ENCODE measurements around the gene PRAMEF15.
"Not testable (repeated sequence)": the region's sequence is repeated elsewhere in the genome, so short reads cannot be mapped to it uniquely, and the experiment has no call there.

GRCh38 chr1:13279617-13280016 lies 35.8 kb upstream of the PRAMEF15 start:
- TF ChIP-seq, protein P1, sequence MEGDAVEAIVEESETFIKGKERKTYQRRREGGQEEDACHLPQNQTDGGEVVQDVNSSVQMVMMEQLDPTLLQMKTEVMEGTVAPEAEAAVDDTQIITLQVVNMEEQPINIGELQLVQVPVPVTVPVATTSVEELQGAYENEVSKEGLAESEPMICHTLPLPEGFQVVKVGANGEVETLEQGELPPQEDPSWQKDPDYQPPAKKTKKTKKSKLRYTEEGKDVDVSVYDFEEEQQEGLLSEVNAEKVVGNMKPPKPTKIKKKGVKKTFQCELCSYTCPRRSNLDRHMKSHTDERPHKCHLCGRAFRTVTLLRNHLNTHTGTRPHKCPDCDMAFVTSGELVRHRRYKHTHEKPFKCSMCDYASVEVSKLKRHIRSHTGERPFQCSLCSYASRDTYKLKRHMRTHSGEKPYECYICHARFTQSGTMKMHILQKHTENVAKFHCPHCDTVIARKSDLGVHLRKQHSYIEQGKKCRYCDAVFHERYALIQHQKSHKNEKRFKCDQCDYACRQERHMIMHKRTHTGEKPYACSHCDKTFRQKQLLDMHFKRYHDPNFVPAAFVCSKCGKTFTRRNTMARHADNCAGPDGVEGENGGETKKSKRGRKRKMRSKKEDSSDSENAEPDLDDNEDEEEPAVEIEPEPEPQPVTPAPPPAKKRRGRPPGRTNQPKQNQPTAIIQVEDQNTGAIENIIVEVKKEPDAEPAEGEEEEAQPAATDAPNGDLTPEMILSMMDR (IDR thresholded peaks at IDR 0.05; ENCODE audit: low read depth, low read length, poor library complexity, severe bottlenecking) = not testable (repeated sequence)
- not testable (repeated sequence) for TF ChIP-seq EZH2phosphoT487 (IDR thresholded peaks at IDR 0.05; ENCODE audit: borderline replicate concordance, low read length)
